SK-N-SH (cell line): Measurements from ENCODE around the gene PHLDA3. TPM values are rescaled to one million over a fixed set of nuclear protein-coding genes. Genes with fewer than 3 reads are reported as not detected.

Source experiments
- CTCF ChIA-PET: fragments of 300-600, 350-600 bp; formaldehyde crosslinking; extraction: SDS; loops from one replicate; lab custom pipeline; 2021; lab: Yijun Ruan, JAX
- POLR2A ChIA-PET: fragments of 350-600 bp; sonication (Branson Sonifier 250); formaldehyde crosslinking; extraction: SDS; loops from one replicate; lab custom pipeline; 2020; ENCODE audit warnings: antibody characterized with exemption, inconsistent platforms; lab: Yijun Ruan, JAX
- DNase-seq: peaks from one replicate; pipeline ENCODE4 v3.0.0; 2012
- H2AFZ ChIP-seq: fragments of 200-600 bp; sonication (generic); 2 replicates; pipeline ENCODE4 v1.8.1; 2016; ENCODE audit warnings: antibody characterized with exemption, mild to moderate bottlenecking, low read depth
- H3F3A ChIP-seq: fragments of 200-600 bp; sonication (generic); replicated peaks from 2 replicates; pipeline ENCODE3; 2016; ENCODE audit warnings: antibody characterized with exemption, mild to moderate bottlenecking; ENCODE audit not compliant: insufficient read depth
- H3K27ac ChIP-seq, 2 experiments: fragments of 200-500 bp in 1 of 2; fragments of 200-600 bp in 1 of 2; sonication (Bioruptor generic) in 1 of 2; sonication (generic), shearing (Covaris generic) in 1 of 2; 2 replicates each; pipeline versions ENCODE4 v1.5.1 to v1.6.1; 2014 to 2016; ENCODE audit warnings: low read depth in 2 of 2, inconsistent platforms in 1 of 2, low read length in 1 of 2, mild to moderate bottlenecking in 1 of 2, mixed read lengths in 1 of 2
- H3K27me3 ChIP-seq: fragments of 200-600 bp; sonication (generic), shearing (Covaris generic); 2 replicates; pipeline ENCODE4 v1.6.1; 2016; ENCODE audit warnings: mixed run types; ENCODE audit not compliant: insufficient read depth
- H3K36me3 ChIP-seq, 2 experiments: fragments of 200-500 bp in 1 of 2; fragments of 200-600 bp in 1 of 2; sonication (Bioruptor generic) in 1 of 2; sonication (generic) in 1 of 2; replicated peaks in 1 of 2; 2 replicates each; pipeline versions ENCODE3 to v1.5.1; 2014 to 2016; ENCODE audit warnings: low read length in 1 of 2, mild to moderate bottlenecking in 1 of 2; ENCODE audit not compliant: insufficient read depth in 2 of 2, control insufficient read depth in 1 of 2
- H3K4me1 ChIP-seq, 2 experiments: fragments of 200-500 bp in 1 of 2; fragments of 200-600 bp in 1 of 2; sonication (Bioruptor generic) in 1 of 2; sonication (generic), shearing (Covaris generic) in 1 of 2; 2 replicates each; pipeline versions ENCODE4 v1.5.1 to v1.6.1; 2014 to 2016; ENCODE audit warnings: low read depth in 1 of 2, low read length in 1 of 2, mixed run types in 1 of 2; ENCODE audit not compliant: insufficient read depth in 2 of 2, control insufficient read depth in 1 of 2
- H3K4me2 ChIP-seq: fragments of 200-600 bp; sonication (generic), shearing (Covaris generic); 2 replicates; pipeline ENCODE4 v1.6.1; 2017; ENCODE audit warnings: mixed run types
- H3K4me3 ChIP-seq, 2 experiments: fragments of 200-500 bp in 1 of 2; fragments of 200-600 bp in 1 of 2; sonication (Bioruptor generic) in 1 of 2; sonication (generic), shearing (Covaris generic) in 1 of 2; 2 replicates each; pipeline versions ENCODE4 v1.5.1 to v1.8.1; 2014 to 2016; ENCODE audit warnings: low read depth in 2 of 2, inconsistent platforms in 1 of 2, low read length in 1 of 2, mild to moderate bottlenecking in 1 of 2, mixed read lengths in 1 of 2, moderate library complexity in 1 of 2
- H3K79me2 ChIP-seq: fragments of 200-600 bp; sonication (generic); 2 replicates; pipeline ENCODE4 v1.8.1; 2017; ENCODE audit warnings: mild to moderate bottlenecking; ENCODE audit not compliant: insufficient read depth
- H3K9ac ChIP-seq: fragments of 200-600 bp; sonication (generic); 2 replicates; pipeline ENCODE4 v1.6.1; 2017; ENCODE audit warnings: mixed run types
- H3K9me2 ChIP-seq: fragments of 200-600 bp; sonication (generic); 2 replicates; pipeline ENCODE4 v1.6.1; 2017; ENCODE audit warnings: mixed run types
- H3K9me3 ChIP-seq: fragments of 200-600 bp; sonication (generic); 2 replicates; pipeline ENCODE4 v1.6.1; 2017; ENCODE audit warnings: mixed run types, mild to moderate bottlenecking, moderate library complexity
- H4K20me1 ChIP-seq: fragments of 200-600 bp; sonication (generic); 2 replicates; pipeline ENCODE4 v1.6.1; 2017; ENCODE audit warnings: mild to moderate bottlenecking, mixed run types; ENCODE audit not compliant: insufficient read depth
- EP300 ChIP-seq, 2 experiments: IDR thresholded peaks; 2 replicates each; pipeline versions ENCODE4 v1.4.0 to v1.6.1; 2012; ENCODE audit warnings: borderline replicate concordance in 1 of 2, low read depth in 1 of 2, low read length in 1 of 2
- EZH2phosphoT487 ChIP-seq: fragments of 200-600 bp; sonication (generic); IDR thresholded peaks from 2 replicates; pipeline ENCODE4 v1.6.1; 2017; ENCODE audit warnings: low read depth, mixed run types, mild to moderate bottlenecking, antibody characterized with exemption, moderate library complexity, borderline replicate concordance
- GABPA ChIP-seq: IDR thresholded peaks from 2 replicates; pipeline ENCODE4 v1.4.0; 2012; ENCODE audit warnings: low read depth, mild to moderate bottlenecking
- NFIC ChIP-seq: IDR thresholded peaks from 2 replicates; pipeline ENCODE4 v1.4.0; 2012; ENCODE audit warnings: borderline replicate concordance
- RFX5 ChIP-seq: IDR thresholded peaks from 2 replicates; pipeline ENCODE4 v1.6.1; 2012; ENCODE audit warnings: mild to moderate bottlenecking, improper control_type of control experiment, low read length
- SIN3A ChIP-seq: IDR thresholded peaks from 2 replicates; pipeline ENCODE4 v1.6.1; 2012; ENCODE audit warnings: low read depth, mild to moderate bottlenecking, low read length, moderate library complexity, borderline replicate concordance
- SMC3 ChIP-seq: IDR thresholded peaks from 2 replicates; pipeline ENCODE4 v1.6.1; 2012; ENCODE audit warnings: low read depth, low read length, improper control_type of control experiment
- WGBS: methylation state at CpG from one replicate; pipeline ENCODE4 v1.1.6; 2017; ENCODE audit warnings: low lambda C conversion rate; 5-methylcytosine and 5-hydroxymethylcytosine counted together
- polyA plus RNA-seq, 3 experiments: library from polyadenylated mRNA; depleted of rRNA; stranded (reverse); fragments of >200 nt; gene quantifications; 2 replicates each; pipeline ENCODE4 v1.2.3, GENCODE V29; 2012
- TF ChIP-seq, protein P1 (sequence below): IDR thresholded peaks from 2 replicates; pipeline ENCODE4 v1.4.0; 2012; ENCODE audit warnings: low read depth
- TF ChIP-seq, protein P2 (sequence below): fragments of 200-600 bp; sonication (generic); IDR thresholded peaks from 2 replicates; pipeline ENCODE4 v1.6.1; 2017; ENCODE audit warnings: antibody characterized with exemption, mild to moderate bottlenecking, moderate library complexity
- TF ChIP-seq, protein P3 (sequence below): IDR thresholded peaks from 2 replicates; pipeline ENCODE4 v1.4.0; 2012; ENCODE audit warnings: low read depth, borderline replicate concordance
- TF ChIP-seq, protein P4 (sequence below): fragments of 150-350 bp; IDR thresholded peaks from 2 replicates; pipeline ENCODE4 v1.6.1; 2016; ENCODE audit warnings: mild to moderate bottlenecking, low read depth, low read length

Gene PHLDA3
- polyA plus RNA-seq, 1 of the 3 experiments (the other 2 are of a cell fraction): 105 TPM

DNA sequence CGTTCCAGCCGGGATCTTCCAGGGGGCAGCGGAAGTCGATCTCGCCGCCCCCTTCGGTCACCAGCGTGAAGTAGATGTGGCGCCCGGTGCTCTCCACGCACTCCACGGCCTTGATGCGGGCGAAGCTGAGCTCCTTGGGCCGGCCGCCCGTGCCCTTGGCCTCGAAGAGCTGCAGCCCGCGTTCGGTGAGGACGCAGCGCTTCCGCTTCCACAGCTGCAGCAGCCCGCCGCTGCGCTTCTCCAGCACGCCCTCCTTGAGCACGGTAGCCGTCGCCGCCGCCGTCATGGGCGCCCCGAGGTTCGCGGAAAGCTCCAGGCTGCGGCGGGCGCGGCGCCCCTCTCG is 516 bp downstream of the PHLDA3 start:
- DNase-seq: peak; percentile 77

DNA sequence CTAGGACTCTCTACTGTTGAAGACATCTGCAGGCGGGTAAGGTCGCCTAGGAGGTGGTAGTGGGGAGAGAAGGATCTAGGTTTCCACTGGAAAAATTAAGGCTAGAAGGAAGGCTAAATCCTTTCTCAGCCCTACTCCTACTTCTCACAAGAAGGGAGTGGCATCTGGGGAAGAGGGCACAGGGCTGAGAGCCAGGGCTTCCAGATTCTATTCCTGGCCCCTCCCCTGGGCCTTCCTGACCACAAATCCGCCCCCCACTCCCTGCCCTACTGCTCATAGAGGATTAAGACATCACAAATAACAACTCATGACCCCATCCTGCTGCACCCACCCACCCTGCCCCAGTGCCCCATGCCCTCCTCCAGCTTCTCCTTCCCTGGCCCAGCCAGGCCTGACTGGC is 2.5 kb downstream of the PHLDA3 start:
- Histone ChIP-seq H3K4me1 (peaks cover 24 to 31% of the 10 kb centered on the region in 2 experiments; a peak in 3 of 4 replicates), H3K27me3 (no peaks in the 10 kb centered on the region), H4K20me1 (peaks cover 32% of the 10 kb centered on the region), H3K79me2 (peaks cover 47% of the 10 kb centered on the region), H2AFZ (no peak overlapping the region), H3F3A (peaks cover 30% of the 10 kb centered on the region), H3K4me3 (peak overlapping the region; percentile 77 to 82), H3K36me3 (peaks cover 13 to 21% of the 10 kb centered on the region in 2 experiments), H3K4me2 (peak overlapping the region; percentile 97), H3K9me3 (no peaks in the 10 kb centered on the region), H3K27ac (peak overlapping the region; percentile 11 to 13; a peak in 1 of 4 replicates), H3K9ac (peak overlapping the region; percentile 89; the same call in 1 of the 2 replicates), H3K9me2 (no peaks in the 10 kb centered on the region)
- 97% methylated on average over 3 of the region's 3 CpGs for WGBS
- POLR2A ChIA-PET: no interaction called here
- TF ChIP-seq, protein P1, sequence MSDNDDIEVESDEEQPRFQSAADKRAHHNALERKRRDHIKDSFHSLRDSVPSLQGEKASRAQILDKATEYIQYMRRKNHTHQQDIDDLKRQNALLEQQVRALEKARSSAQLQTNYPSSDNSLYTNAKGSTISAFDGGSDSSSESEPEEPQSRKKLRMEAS: no peak
- TF ChIP-seq NFIC (no peak), EZH2phosphoT487 (no peak), RFX5 (no peak), SMC3 (no peak)
- TF ChIP-seq, protein P2, sequence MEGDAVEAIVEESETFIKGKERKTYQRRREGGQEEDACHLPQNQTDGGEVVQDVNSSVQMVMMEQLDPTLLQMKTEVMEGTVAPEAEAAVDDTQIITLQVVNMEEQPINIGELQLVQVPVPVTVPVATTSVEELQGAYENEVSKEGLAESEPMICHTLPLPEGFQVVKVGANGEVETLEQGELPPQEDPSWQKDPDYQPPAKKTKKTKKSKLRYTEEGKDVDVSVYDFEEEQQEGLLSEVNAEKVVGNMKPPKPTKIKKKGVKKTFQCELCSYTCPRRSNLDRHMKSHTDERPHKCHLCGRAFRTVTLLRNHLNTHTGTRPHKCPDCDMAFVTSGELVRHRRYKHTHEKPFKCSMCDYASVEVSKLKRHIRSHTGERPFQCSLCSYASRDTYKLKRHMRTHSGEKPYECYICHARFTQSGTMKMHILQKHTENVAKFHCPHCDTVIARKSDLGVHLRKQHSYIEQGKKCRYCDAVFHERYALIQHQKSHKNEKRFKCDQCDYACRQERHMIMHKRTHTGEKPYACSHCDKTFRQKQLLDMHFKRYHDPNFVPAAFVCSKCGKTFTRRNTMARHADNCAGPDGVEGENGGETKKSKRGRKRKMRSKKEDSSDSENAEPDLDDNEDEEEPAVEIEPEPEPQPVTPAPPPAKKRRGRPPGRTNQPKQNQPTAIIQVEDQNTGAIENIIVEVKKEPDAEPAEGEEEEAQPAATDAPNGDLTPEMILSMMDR: no peak
- TF ChIP-seq, protein P3, sequence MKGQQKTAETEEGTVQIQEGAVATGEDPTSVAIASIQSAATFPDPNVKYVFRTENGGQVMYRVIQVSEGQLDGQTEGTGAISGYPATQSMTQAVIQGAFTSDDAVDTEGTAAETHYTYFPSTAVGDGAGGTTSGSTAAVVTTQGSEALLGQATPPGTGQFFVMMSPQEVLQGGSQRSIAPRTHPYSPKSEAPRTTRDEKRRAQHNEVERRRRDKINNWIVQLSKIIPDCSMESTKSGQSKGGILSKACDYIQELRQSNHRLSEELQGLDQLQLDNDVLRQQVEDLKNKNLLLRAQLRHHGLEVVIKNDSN: no peak
- no peak for DNase-seq
- CTCF ChIA-PET: interaction anchor here (0.8 to 7.3 kb wide), 6 partner anchors 11 to 46 kb away, joined by 3 to 63 read pairs (median 18); no protein-coding TSS in a partner anchor

More for the DNA sequence above, 516 bp downstream of the PHLDA3 start:
- Histone ChIP-seq H2AFZ (no peak overlapping the region), H3K4me2 (peak overlapping the region; percentile 97), H3K4me1 (peaks cover 13 to 29% of the 10 kb centered on the region in 2 experiments; a peak in 3 of 4 replicates), H3K79me2 (peaks cover 47% of the 10 kb centered on the region), H3K9me2 (no peaks in the 10 kb centered on the region), H3K4me3 (peak overlapping the region; percentile 77 to 82), H3K27ac (peak overlapping the region; percentile 83 to 94), H4K20me1 (peaks cover 32% of the 10 kb centered on the region), H3K36me3 (peaks cover 13 to 21% of the 10 kb centered on the region in 2 experiments)
- TF ChIP-seq SMC3: 0 out of 2 replicates have a peak, but pooled peaks have one; percentile 2
- no peak for TF ChIP-seq EP300 (IDR thresholded peaks at IDR 0.05; ENCODE audit: borderline replicate concordance in 1 of 2, low read depth in 1 of 2, low read length in 1 of 2)
- TF ChIP-seq, protein P1: peak; percentile 16; the same call in 1 of the 2 replicates
- TF ChIP-seq SIN3A: no peak
- TF ChIP-seq, protein P4, sequence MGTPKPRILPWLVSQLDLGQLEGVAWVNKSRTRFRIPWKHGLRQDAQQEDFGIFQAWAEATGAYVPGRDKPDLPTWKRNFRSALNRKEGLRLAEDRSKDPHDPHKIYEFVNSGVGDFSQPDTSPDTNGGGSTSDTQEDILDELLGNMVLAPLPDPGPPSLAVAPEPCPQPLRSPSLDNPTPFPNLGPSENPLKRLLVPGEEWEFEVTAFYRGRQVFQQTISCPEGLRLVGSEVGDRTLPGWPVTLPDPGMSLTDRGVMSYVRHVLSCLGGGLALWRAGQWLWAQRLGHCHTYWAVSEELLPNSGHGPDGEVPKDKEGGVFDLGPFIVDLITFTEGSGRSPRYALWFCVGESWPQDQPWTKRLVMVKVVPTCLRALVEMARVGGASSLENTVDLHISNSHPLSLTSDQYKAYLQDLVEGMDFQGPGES: no peak
- peak; percentile 12; the same call in 1 of the 2 replicates for TF ChIP-seq GABPA
- TF ChIP-seq, all 33 proteins: peak for 3
- ChIA-PET POLR2A (interaction anchor here (0.6 to 1.6 kb wide), 12 partner anchors 8 to 71 kb away, joined by 3 to 9 read pairs (median 4); no protein-coding TSS in a partner anchor), CTCF (interaction anchor here (1.4 to 7.3 kb wide), 6 partner anchors 9 to 325 kb away, joined by 5 to 63 read pairs (median 18); no protein-coding TSS in a partner anchor)
- peak overlapping the region; percentile 89 for H3K9ac ChIP-seq
- peaks cover 12% of the 10 kb centered on the region for H3F3A ChIP-seq
- H3K9me3 ChIP-seq: no peaks in the 10 kb centered on the region
- whole genome bisulfite sequencing: no CpG with 5 or more reads among the region's 44 CpGs
- H3K27me3 ChIP-seq: no peaks in the 10 kb centered on the region
